ENCODE data around the gene GPR17. TPM values are rescaled to one million over a fixed set of nuclear protein-coding genes. Genes with fewer than 3 reads are reported as not detected.

The GPR17 gene
- total and polyA plus RNA-seq, 4 donors = 0.03 to 0.14 (median 0.07) TPM; not detected in 1

GRCh38 chr2:127654084-127654837 lies 8.3 kb downstream of the GPR17 start (continued):
- no peak for TF ChIP-seq REST (IDR thresholded peaks at IDR 0.05)
- no peak for TF ChIP-seq HNF4G (IDR thresholded peaks at IDR 0.05)
- no peak for TF ChIP-seq FOXA2 (IDR thresholded peaks at IDR 0.05)

DNA sequence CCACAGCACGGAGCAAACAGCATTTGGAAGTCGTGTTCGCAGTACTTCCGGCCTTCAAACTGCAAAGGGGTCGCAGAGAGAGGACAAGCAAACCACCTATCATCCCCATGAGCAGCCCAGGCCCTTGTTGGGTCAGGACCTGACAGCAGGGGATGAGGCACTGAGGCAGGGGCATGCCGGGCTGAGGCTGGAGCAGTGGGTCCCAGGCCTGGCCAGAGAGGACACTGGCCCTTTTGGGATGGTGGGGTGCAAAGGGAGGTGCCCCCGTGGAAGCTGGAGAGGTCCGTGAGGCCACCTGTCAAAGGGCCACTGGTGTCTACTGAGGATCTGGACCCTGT lies 8.9 kb downstream of the GPR17 start:
- Histone ChIP-seq H3K27me3 (ENCODE audit: control insufficient read depth in 4 of 4, insufficient read depth in 4 of 4, low read length in 3 of 4) (no peaks in the 10 kb centered on the region), H3K9me3 (ENCODE audit: control insufficient read depth in 4 of 4, low read length in 3 of 4) (no peaks in the 10 kb centered on the region), H3K4me1 (ENCODE audit: control insufficient read depth in 4 of 4, insufficient read depth in 4 of 4, low read length in 3 of 4) (peaks cover 0 to 9% (median 0%) of the 10 kb centered on the region in 4 donors), H3K27ac (ENCODE audit: low read depth in 1 of 2, low read length in 2 of 2) (no peak overlapping the region), H3K36me3 (ENCODE audit: control insufficient read depth in 4 of 4, insufficient read depth in 3 of 4, low read depth in 1 of 4, low read length in 3 of 4) (peaks cover 0 to 14% (median 1%) of the 10 kb centered on the region in 4 donors), H3K9ac (ENCODE audit: low read depth in 1 of 2, low read length in 2 of 2) (no peak overlapping the region), H3K4me3 (ENCODE audit: low read depth in 1 of 3, low read length in 3 of 3) (no peak overlapping the region)
- no peak for DNase-seq (ENCODE audit: low spot score)
- TF ChIP-seq YY1 (IDR thresholded peaks at IDR 0.05) (no peak), RAD21 (IDR thresholded peaks at IDR 0.05) (no peak), TAF1 (conservative IDR thresholded peaks at IDR 0.05) (no peak), RXRA (IDR thresholded peaks at IDR 0.05) (no peak), EGR1 (IDR thresholded peaks at IDR 0.05; ENCODE audit: low read depth in 2 of 2) (no peak), FOXA1 (IDR thresholded peaks at IDR 0.05) (no peak), REST (IDR thresholded peaks at IDR 0.05) (no peak), NR2F2 (IDR thresholded peaks at IDR 0.05) (no peak)
- TF ChIP-seq, protein P1, sequence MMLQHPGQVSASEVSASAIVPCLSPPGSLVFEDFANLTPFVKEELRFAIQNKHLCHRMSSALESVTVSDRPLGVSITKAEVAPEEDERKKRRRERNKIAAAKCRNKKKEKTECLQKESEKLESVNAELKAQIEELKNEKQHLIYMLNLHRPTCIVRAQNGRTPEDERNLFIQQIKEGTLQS (IDR thresholded peaks at IDR 0.05) = no peak
- WGBS = 92% methylated on average over 8 of the region's 8 CpGs

All from liver (tissue), 9 donors.